Astrocyte (in vitro differentiated cells and primary cell): ENCODE measurements around the gene FRMPD2. TPM values are rescaled to one million over a fixed set of nuclear protein-coding genes. Genes with fewer than 3 reads are reported as not detected.

Experiments
- DNase-seq: peaks from one replicate; pipeline ENCODE4 v3.0.0-alpha.2; 2010; ENCODE audit warnings: low read depth
- FAIRE-seq: peaks from 2 replicates; lab custom pipeline; 2011; peaks lifted over from hg19 to GRCh38; lab: Jason Lieb, UNC
- H2AFZ ChIP-seq: 2 replicates; pipeline ENCODE4 v1.6.0; 2012; ENCODE audit warnings: low read depth, low read length, inconsistent platforms
- H3K27ac ChIP-seq: 2 replicates; pipeline ENCODE4 v1.5.1; 2011; ENCODE audit warnings: low read depth, low read length, inconsistent platforms
- H3K27me3 ChIP-seq: 2 replicates; pipeline ENCODE4 v1.6.0; 2011; ENCODE audit warnings: low read length, inconsistent platforms; ENCODE audit not compliant: insufficient read depth
- H3K36me3 ChIP-seq: 2 replicates; pipeline ENCODE4 v1.5.1; 2011; ENCODE audit warnings: low read length, inconsistent platforms; ENCODE audit not compliant: insufficient read depth
- H3K4me1 ChIP-seq: 2 replicates; pipeline ENCODE4 v1.5.1; 2011; ENCODE audit warnings: low read length, inconsistent platforms; ENCODE audit not compliant: insufficient read depth
- H3K4me2 ChIP-seq: 2 replicates; pipeline ENCODE4 v1.6.0; 2012; ENCODE audit warnings: low read length, inconsistent platforms
- H3K4me3 ChIP-seq: 2 replicates; pipeline ENCODE4 v1.5.1; 2011; ENCODE audit warnings: low read depth, mild to moderate bottlenecking, low read length, inconsistent platforms; ENCODE audit not compliant: insufficient read depth
- H3K79me2 ChIP-seq: 2 replicates; pipeline ENCODE4 v1.6.0; 2012; ENCODE audit warnings: mild to moderate bottlenecking, low read length, inconsistent platforms; ENCODE audit not compliant: insufficient read depth
- H3K9ac ChIP-seq: 2 replicates; pipeline ENCODE4 v1.6.0; 2012; ENCODE audit warnings: mild to moderate bottlenecking, low read length, inconsistent platforms
- H3K9me3 ChIP-seq: 2 replicates; pipeline ENCODE4 v1.5.1; 2012; ENCODE audit warnings: low read depth, mild to moderate bottlenecking, low read length, inconsistent platforms; ENCODE audit not compliant: insufficient read depth
- H4K20me1 ChIP-seq: 2 replicates; pipeline ENCODE4 v1.6.0; 2012; ENCODE audit warnings: low read length, inconsistent platforms; ENCODE audit not compliant: insufficient read depth
- H3K27ac Mint-ChIP-seq: one replicate; pipeline ENCODE4 v1.8.0; 2021; ENCODE audit warnings: mild to moderate bottlenecking, mixed read lengths; ENCODE audit not compliant: unreplicated experiment
- H3K27me3 Mint-ChIP-seq: one replicate; pipeline ENCODE4 v1.8.0; 2021; ENCODE audit warnings: low read depth, mixed read lengths; ENCODE audit not compliant: unreplicated experiment
- H3K36me3 Mint-ChIP-seq: one replicate; pipeline ENCODE4 v1.8.0; 2021; ENCODE audit warnings: low read depth, mixed read lengths; ENCODE audit not compliant: unreplicated experiment
- H3K4me1 Mint-ChIP-seq: one replicate; pipeline ENCODE4 v1.8.0; 2021; ENCODE audit warnings: low read depth, mixed read lengths; ENCODE audit not compliant: unreplicated experiment
- H3K4me3 Mint-ChIP-seq: one replicate; pipeline ENCODE4 v1.8.0; 2021; ENCODE audit warnings: mild to moderate bottlenecking, moderate library complexity, mixed read lengths; ENCODE audit not compliant: unreplicated experiment
- H3K9me3 Mint-ChIP-seq: one replicate; pipeline ENCODE4 v1.8.0; 2021; ENCODE audit warnings: mild to moderate bottlenecking, mixed read lengths; ENCODE audit not compliant: unreplicated experiment
- CTCF ChIP-seq: IDR thresholded peaks from 2 replicates; pipeline ENCODE4 v1.5.1; 2011; ENCODE audit warnings: low read depth, mild to moderate bottlenecking, inconsistent platforms, low read length, moderate library complexity; ENCODE audit not compliant: insufficient read depth
- EZH2 ChIP-seq: IDR thresholded peaks from 2 replicates; pipeline ENCODE4 v1.6.1; 2012; ENCODE audit warnings: mild to moderate bottlenecking, low read length, inconsistent platforms; ENCODE audit not compliant: insufficient read depth
- total RNA-seq: library from RNA; stranded (reverse); gene quantifications from 2 replicates; pipeline ENCODE4 v1.2.1, GENCODE V29; 2021

Gene FRMPD2
- total RNA-seq, 1 donor from 2014 or later: 0.39 TPM

DNA sequence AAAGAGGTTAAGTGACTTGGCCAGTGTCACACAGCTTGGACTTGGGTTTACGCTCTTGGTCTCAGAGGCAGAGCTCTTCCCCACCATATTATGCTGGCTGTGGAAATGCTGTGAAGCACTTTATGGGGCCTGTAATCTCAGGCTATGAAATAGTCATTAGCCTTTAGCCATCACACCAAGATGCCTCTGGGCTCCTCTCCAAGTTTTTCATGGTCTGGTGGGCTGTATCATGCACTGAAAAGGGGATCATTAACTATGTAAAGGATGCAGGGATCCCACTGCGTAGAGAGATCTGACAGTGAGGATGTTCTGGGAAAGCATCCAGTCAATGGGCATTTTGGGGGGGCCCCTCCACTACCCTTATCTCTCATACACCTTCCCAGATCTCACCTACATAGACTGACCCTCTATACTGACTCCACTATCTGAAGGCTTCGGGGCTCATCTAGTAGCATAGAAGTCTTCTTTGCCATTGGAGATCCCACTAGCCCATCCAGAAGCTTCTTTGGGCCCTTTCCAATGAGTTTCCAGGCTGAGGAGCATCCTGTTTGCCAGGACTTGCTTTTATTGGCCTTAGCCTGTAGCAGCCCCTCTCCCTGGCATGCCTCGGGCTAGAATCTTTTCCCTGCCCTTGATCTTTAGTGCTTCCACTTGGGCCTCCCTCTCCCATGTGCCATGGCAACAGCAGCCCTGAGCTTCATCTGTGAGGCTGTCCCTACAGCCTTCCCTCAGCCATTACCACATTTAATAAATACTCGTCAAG, 19.6 kb downstream of the FRMPD2 start:
- DNase-seq (no peak), FAIRE-seq (no peak)
- no peaks in the 10 kb centered on the region for H3K27me3 Mint-ChIP-seq
- no peaks in the 10 kb centered on the region for H3K79me2 ChIP-seq
- H3K27me3 ChIP-seq: no peaks in the 10 kb centered on the region
- H3K9me3 Mint-ChIP-seq: no peaks in the 10 kb centered on the region
- no peaks in the 10 kb centered on the region for H3K36me3 Mint-ChIP-seq
- H3K27ac Mint-ChIP-seq: peak overlapping the region; percentile 77
- H3K4me1 ChIP-seq: peaks cover 12% of the 10 kb centered on the region
- no peak overlapping the region for H3K27ac ChIP-seq
- no peaks in the 10 kb centered on the region for H4K20me1 ChIP-seq
- H3K4me2 ChIP-seq: no peak overlapping the region
- no peak overlapping the region for H3K4me3 ChIP-seq
- H3K9ac ChIP-seq: no peak overlapping the region
- TF ChIP-seq CTCF: no peak
- no peak for TF ChIP-seq EZH2
- no peaks in the 10 kb centered on the region for H3K9me3 ChIP-seq
- no peak overlapping the region for H2AFZ ChIP-seq
- peaks cover 40% of the 10 kb centered on the region for H3K4me1 Mint-ChIP-seq
- H3K4me3 Mint-ChIP-seq: no peak overlapping the region
- no peaks in the 10 kb centered on the region for H3K36me3 ChIP-seq

DNA sequence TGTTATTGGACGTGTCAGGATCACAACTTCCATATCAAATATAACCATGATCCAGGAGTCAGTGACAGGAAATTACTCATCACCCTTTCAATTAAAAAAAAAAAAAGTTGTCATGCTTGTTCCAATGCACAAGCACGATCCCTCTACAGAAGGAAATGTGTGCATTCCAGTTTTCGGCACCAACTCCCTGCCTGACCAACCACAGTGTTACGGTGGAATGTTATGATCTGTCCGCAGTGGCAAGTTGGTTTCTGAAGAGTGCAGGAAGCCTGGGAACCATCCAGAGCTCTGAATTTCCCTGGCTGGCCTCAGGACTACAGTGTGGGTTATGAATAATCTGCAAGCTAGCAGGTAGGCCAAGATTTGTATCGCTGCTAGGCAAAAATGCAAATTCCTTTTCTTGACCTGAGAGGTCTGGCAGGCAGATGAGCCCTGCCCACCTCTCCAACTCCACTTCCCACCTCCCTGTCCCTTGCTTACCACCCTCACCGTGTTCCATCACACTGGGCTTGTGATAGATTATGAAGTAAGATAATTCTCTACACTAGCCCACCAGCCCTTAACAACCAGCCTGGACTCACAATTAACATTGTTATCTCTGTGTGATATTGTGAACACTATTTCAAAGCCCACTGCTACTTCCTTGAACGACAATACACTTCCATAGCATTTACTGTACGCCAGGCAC, 20.4 kb downstream of the FRMPD2 start:
- Histone ChIP-seq H3K4me1 (peaks cover 12% of the 10 kb centered on the region), H2AFZ (no peak overlapping the region), H3K9me3 (no peaks in the 10 kb centered on the region), H3K36me3 (no peaks in the 10 kb centered on the region), H3K4me2 (peak overlapping the region; percentile 51), H3K4me3 (no peak overlapping the region), H4K20me1 (no peaks in the 10 kb centered on the region), H3K79me2 (no peaks in the 10 kb centered on the region), H3K27ac (no peak overlapping the region), H3K9ac (no peak overlapping the region), H3K27me3 (peaks cover 3% of the 10 kb centered on the region)
- Mint-ChIP-seq H3K4me3 (no peak overlapping the region), H3K4me1 (peaks cover 40% of the 10 kb centered on the region), H3K27me3 (peaks cover under 1% of the 10 kb centered on the region), H3K9me3 (no peaks in the 10 kb centered on the region), H3K36me3 (no peaks in the 10 kb centered on the region), H3K27ac (peak overlapping the region; percentile 77)
- FAIRE-seq (no peak), DNase-seq (peak; percentile 89)
- TF ChIP-seq CTCF (no peak), EZH2 (no peak)

- Histone ChIP-seq H3K27ac (no peak overlapping the region), H3K4me1 (peaks cover 12% of the 10 kb centered on the region), H3K79me2 (no peaks in the 10 kb centered on the region), H3K9me3 (no peaks in the 10 kb centered on the region), H3K4me3 (no peak overlapping the region), H3K4me2 (no peak overlapping the region), H3K36me3 (no peaks in the 10 kb centered on the region), H3K9ac (no peak overlapping the region), H2AFZ (no peak overlapping the region), H3K27me3 (peaks cover 10% of the 10 kb centered on the region), H4K20me1 (no peaks in the 10 kb centered on the region)
- H3K36me3 Mint-ChIP-seq: no peaks in the 10 kb centered on the region
- DNase-seq (no peak), FAIRE-seq (no peak)
- no peak overlapping the region for H3K4me3 Mint-ChIP-seq
- H3K4me1 Mint-ChIP-seq: peaks cover 48% of the 10 kb centered on the region
- H3K27me3 Mint-ChIP-seq: peaks cover 3% of the 10 kb centered on the region
- TF ChIP-seq EZH2 (no peak), CTCF (no peak)
- no peak overlapping the region for H3K27ac Mint-ChIP-seq
- H3K9me3 Mint-ChIP-seq: no peaks in the 10 kb centered on the region
Measured at GRCh38 chr10:48252354-48252650, 22.2 kb downstream of the FRMPD2 start.
